Measurements from ENCODE around the gene PGM5.

Gene PGM5

DNA sequence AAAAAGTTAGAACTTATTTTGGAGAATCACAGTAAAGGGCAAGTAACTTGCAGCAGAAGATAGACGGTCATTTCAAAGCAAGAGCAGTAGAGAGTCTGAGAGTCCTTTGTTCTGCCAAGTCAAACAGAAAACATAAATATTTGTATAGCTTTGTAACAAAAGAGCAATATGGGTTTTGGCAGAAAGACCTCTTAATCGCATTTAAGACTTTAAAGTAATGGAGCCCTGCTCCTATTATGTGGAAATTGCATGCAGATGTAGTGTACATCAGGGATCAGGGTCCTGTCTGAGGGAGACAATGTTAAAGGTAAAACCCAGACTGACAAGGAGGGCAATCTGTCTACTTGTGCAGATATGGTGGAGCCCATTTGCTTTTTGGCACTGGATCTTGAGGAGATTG, 87.2 kb downstream of the PGM5 start:
- no peak for DNase-seq

GRCh38 chr9:68446836-68447235, 90.4 kb downstream of the PGM5 start:
- no peak for DNase-seq

DNA sequence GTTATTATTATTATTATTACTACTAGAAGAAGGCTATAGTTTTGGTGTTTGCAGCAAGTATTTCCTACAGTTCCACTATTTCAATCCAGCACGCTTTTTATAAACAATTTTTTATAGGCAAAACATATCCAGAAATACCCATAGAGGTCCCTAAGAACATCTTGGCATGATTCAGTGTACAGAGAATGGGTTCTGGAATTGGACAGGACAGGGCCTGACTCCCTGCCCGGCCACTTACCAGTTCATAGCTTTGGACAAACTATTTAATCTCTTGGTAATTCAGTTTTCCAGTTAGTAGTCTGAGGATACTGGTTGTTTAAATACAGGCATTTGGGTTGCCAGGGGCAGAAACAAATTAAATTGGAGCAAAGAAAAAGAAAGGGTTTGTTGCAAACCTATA, 91.2 kb downstream of the PGM5 start:
- no peak for DNase-seq

GRCh38 chr9:68454579-68455334, 98.3 kb downstream of the PGM5 start:
- no peak for DNase-seq

DNA sequence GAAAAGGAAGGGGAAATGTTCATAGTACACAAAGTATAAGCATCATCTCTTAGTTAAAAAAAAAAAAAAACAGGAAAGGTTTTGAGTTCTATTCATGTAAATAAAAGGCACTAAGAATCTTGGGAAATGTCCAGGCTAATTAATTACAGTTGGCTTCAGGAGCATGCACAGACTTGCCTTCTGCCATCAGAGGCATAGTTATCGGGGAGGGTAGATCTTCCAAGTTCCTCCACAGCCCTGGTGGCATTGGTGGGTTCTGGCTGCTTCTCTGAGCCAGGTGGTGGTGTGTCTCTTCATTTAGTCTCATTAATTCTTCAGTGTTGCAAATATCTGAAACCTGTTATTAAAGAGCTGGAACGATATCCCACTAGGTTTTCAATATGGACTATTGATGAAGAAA, 99.0 kb downstream of the PGM5 start:
- DNase-seq = no peak

- no peak for DNase-seq
These were observed 101.4 kb downstream of the PGM5 start for GRCh38 chr9:68457803-68458202.

- DNase-seq = no peak
These were observed 102.5 kb downstream of the PGM5 start for GRCh38 chr9:68458918-68459317.

GRCh38 chr9:68462105-68462775, 105.8 kb downstream of the PGM5 start:
- DNase-seq = no peak

- DNase-seq = no peak
These were observed 113.7 kb downstream of the PGM5 start for GRCh38 chr9:68470067-68470466.

GRCh38 chr9:68470634-68471033, 114.2 kb downstream of the PGM5 start:
- DNase-seq = no peak

GRCh38 chr9:68472119-68472518, 115.7 kb downstream of the PGM5 start:
- no peak for DNase-seq

- no peak for DNase-seq
These were observed 117.4 kb downstream of the PGM5 start for GRCh38 chr9:68473790-68474189.

GRCh38 chr9:68476422-68476821, 120.0 kb downstream of the PGM5 start:
- no peak for DNase-seq

DNA sequence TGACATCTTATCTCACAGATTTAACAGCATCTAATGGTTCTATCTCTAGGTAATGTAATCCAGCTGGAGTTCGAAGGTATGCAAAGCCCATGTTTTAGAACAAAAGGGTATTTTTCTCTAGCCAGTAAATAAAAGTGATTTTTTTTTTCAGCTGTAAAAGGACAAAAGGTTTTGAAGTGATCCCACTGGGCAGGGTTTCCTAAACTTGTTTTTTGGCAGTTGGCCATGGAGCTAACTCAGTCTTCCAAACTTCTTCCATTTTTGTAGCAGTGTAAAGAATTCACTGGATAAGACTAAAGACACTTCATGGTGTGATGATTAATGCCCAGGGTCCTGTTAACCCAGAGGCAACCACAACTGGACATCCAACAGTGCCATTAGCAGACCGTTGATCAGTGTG, 120.4 kb downstream of the PGM5 start:
- DNase-seq = no peak

DNA sequence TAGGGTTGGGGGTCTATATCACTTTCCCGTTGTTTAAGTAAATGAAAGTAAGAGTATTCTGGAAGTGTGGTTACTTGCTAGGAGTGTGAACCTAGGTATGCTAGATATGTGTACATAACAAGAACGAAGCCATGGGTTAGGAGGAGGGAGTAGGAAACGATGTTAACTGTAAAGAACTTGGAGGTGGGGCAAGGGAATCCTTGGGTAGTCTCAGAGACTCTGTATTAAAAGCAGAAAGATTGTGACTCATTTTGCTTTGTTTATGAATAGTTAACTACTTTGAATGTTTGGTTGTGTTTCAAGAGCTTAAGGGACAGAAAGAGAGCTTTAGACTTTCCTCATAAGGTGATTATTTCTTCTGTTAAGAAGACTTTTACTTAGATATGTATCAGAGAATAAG, 124.4 kb downstream of the PGM5 start:
- no peak for DNase-seq

DNA sequence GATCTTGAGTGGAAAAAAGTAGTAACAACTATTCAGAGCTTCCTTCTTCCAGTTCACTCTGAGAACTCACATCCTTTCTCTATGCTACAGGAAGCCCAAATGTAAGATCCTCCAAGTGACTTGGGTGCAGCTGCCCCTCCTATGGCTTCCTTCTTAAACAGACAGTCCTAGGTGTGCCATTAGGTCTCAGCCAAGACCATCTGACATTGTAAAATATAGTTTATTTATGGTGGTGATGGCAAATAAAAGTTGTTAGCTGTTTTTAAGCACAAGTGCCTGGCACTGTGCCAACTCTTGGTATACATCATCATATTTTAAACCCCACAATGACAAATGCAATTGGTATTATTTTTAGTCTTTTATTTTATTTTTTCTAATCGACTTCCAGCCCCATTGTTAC, 126.1 kb downstream of the PGM5 start:
- DNase-seq = no peak

- DNase-seq = no peak
These were observed 131.7 kb downstream of the PGM5 start for GRCh38 chr9:68488126-68488525.

DNA sequence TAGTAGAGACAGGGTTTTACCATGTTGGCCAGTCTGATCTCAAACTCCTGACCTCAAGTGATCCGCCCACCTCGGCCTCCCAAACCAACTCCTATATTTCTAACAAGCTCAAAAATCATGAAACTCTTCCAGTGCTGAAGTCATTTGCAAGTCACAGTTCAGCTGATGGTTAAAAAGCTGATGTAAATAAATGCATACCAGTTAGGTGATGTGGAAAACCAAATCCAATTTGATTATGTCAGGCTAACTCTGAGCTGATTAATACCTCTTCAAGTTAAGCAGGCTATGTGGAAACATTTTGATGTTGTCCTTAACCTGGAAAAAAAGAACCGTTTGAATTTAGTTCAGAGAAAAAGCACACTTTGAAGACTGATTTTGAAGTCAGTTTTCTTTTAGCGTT, 133.2 kb downstream of the PGM5 start:
- DNase-seq = no peak

- DNase-seq = no peak
These were observed 136.4 kb downstream of the PGM5 start for GRCh38 chr9:68492806-68493205.

DNA sequence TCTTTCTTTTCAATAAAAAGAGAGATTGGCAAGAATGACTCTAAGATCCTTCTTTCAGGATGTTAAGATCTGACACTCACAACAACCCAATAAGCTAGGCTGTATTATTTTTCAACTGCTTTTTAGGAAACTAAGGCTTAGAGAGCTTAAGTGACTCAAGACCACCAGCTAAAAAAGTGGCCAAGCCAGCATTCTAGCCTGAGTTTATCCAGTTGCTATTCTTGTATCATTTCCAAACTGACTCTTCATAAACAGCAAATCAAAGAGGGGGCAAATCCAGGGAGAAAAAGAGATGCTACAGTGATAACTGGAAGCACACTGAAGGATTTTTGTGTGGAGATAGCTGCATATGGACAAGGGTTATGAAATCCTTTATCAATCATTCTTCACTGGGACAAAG, 137.1 kb downstream of the PGM5 start:
- no peak for DNase-seq

GRCh38 chr9:68493958-68494577, 137.7 kb downstream of the PGM5 start:
- DNase-seq = no peak

DNA sequence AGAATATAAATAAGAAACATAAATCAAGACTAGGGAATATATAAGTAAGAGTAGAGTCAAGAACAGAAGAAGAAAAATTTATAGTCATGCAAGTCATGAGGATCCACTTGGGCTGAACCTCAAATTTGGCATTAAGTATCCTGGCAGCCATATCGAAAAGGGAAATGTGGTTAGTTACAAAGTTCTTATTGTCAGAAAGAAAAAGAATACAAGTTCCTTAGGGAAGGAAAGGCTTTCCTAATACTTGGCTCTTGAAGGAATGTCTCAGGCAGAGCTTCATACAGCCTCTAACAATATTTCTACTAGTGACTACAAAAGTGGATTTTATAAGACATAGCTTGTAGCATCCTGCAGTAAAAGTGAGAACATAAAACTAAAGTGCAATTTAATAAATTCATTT, 138.8 kb downstream of the PGM5 start:
- no peak for DNase-seq

GRCh38 chr9:68496356-68496755, 139.9 kb downstream of the PGM5 start:
- no peak for DNase-seq

GRCh38 chr9:68497629-68498028, 141.2 kb downstream of the PGM5 start:
- DNase-seq = no peak

Measured in stimulated activated CD4-positive, alpha-beta T cell treated with anti-CD3 and anti-CD28 coated beads, Interleukin-4, amount 100 ng/mL, for 4 hours (primary cell).